Fibroblast of pulmonary artery (primary cell): ENCODE results near the gene GALNT17.

Experiments
- DNase-seq: peaks from one replicate; pipeline ENCODE4 v3.0.0-alpha.2; 2010; ENCODE audit warnings: low read depth
- H3K4me3 ChIP-seq: replicated peaks from 2 replicates; pipeline ENCODE4 v1.5.1; 2011; ENCODE audit warnings: low read depth, mild to moderate bottlenecking, control low read depth, low read length, moderate library complexity
- CTCF ChIP-seq: IDR thresholded peaks from 2 replicates; pipeline ENCODE4 v1.5.1; 2011; ENCODE audit warnings: mild to moderate bottlenecking, control low read depth, low read length, inconsistent platforms; ENCODE audit errors: missing control alignments

Gene GALNT17

GRCh38 chr7:71404726-71405345, 272.9 kb downstream of the GALNT17 start:
- no peak for DNase-seq
- H3K4me3 ChIP-seq, result no peak overlapping the region
- no peak for TF ChIP-seq CTCF

- H3K4me3 ChIP-seq, result no peak overlapping the region
- no peak for DNase-seq
- TF ChIP-seq CTCF, result no peak
Observed at GRCh38 chr7:71408271-71408670, 276.3 kb downstream of the GALNT17 start.

GRCh38 chr7:71409550-71410157, 277.7 kb downstream of the GALNT17 start:
- H3K4me3 ChIP-seq, result no peak overlapping the region
- DNase-seq, result no peak
- TF ChIP-seq CTCF, result no peak

- H3K4me3 ChIP-seq, result no peak overlapping the region
- no peak for DNase-seq
- TF ChIP-seq CTCF, result no peak
Observed at GRCh38 chr7:71411475-71411874, 279.5 kb downstream of the GALNT17 start.

- no peak for TF ChIP-seq CTCF
- no peak for DNase-seq
- H3K4me3 ChIP-seq, result no peak overlapping the region
Observed at GRCh38 chr7:71414490-71414889, 282.5 kb downstream of the GALNT17 start.

GRCh38 chr7:71419546-71420337, 287.8 kb downstream of the GALNT17 start:
- no peak overlapping the region for H3K4me3 ChIP-seq
- DNase-seq, result no peak
- TF ChIP-seq CTCF, result no peak
